HepG2 (cell line): ENCODE results near the gene CLIC3.

Source experiments
- BRD4 ChIP-seq: sonication (generic); formaldehyde crosslinking; IDR thresholded peaks from 2 replicates; pipeline ENCODE4 v1.4.0; 2020; ENCODE audit warnings: missing genetic modification reagents
- POLR2A ChIP-seq, 2 experiments: IDR thresholded peaks; 2 replicates each; pipeline ENCODE4 v1.6.1; 2011; ENCODE audit warnings: low read depth in 2 of 2, low read length in 2 of 2, mild to moderate bottlenecking in 1 of 2, moderate library complexity in 1 of 2; ENCODE audit not compliant: insufficient read depth in 1 of 2
- SPEN ChIP-seq: sonication (generic); formaldehyde crosslinking; IDR thresholded peaks from 2 replicates; pipeline ENCODE4 v1.5.1; 2020; ENCODE audit warnings: low read depth, mild to moderate bottlenecking, missing genetic modification reagents
- ZBTB49 ChIP-seq: sonication (generic); formaldehyde crosslinking; IDR thresholded peaks from 2 replicates; pipeline ENCODE4 v1.4.0; 2020; ENCODE audit warnings: missing genetic modification reagents, borderline replicate concordance
- ZFP62 ChIP-seq: sonication (generic); formaldehyde crosslinking; IDR thresholded peaks from 2 replicates; pipeline ENCODE4 v1.4.0; 2020; ENCODE audit warnings: missing genetic modification reagents

GRCh38 chr9:136997371-136997770 is 1.0 kb upstream of the CLIC3 start:
- TF ChIP-seq ZFP62 (CRISPR knock-in tag) = no peak
- no peak for TF ChIP-seq POLR2A (IDR thresholded peaks at IDR 0.05; ENCODE audit: insufficient read depth in 1 of 2, low read depth in 2 of 2, low read length in 2 of 2)
- no peak for TF ChIP-seq SPEN
- TF ChIP-seq ZBTB49 (CRISPR knock-in tag) = no peak
- TF ChIP-seq BRD4 (CRISPR knock-in tag) = no peak
